ENCODE results near the gene CDK5RAP3.

- TF ChIP-seq CTCF (IDR thresholded peaks at IDR 0.05; ENCODE audit: insufficient read depth, low read length) (no peak), REST (IDR thresholded peaks at IDR 0.05; ENCODE audit: insufficient replicate concordance, low read depth) (no peak), SPI1 (IDR thresholded peaks at IDR 0.05; ENCODE audit: borderline replicate concordance, low read depth) (no peak), POLR2AphosphoS5 (IDR thresholded peaks at IDR 0.05; ENCODE audit: low read depth) (no peak), GABPA (IDR thresholded peaks at IDR 0.05; ENCODE audit: low read depth) (no peak)
Measured at GRCh38 chr17:47997586-47997985, 26.7 kb downstream of the CDK5RAP3 start.

All from HL-60 (cell line).